Stimulated activated CD4-positive, alpha-beta T cell treated with anti-CD3 and anti-CD28 coated beads, Interleukin-4, amount 100 ng/mL, for 48 hours (primary cell): ENCODE results near the gene SELENOP.
"Not testable (repeated sequence)": the region's sequence is repeated elsewhere in the genome, so short reads cannot be mapped to it uniquely, and the experiment has no call there.

Experiments
- DNase-seq, 2 donors: peaks; one replicate each; pipeline ENCODE4 v3.0.0-alpha.2; 2020; ENCODE audit warnings: low read depth in 2 of 2

Gene SELENOP

GRCh38 chr5:42826757-42827515 is 15.2 kb upstream of the SELENOP start:
- DNase-seq: no peak

- DNase-seq: no peak
Measured at GRCh38 chr5:42825422-42826148, 13.9 kb upstream of the SELENOP start.

- DNase-seq: no peak
Measured at GRCh38 chr5:42824347-42824976, 12.8 kb upstream of the SELENOP start.

GRCh38 chr5:42822548-42822947 is 10.9 kb upstream of the SELENOP start:
- no peak for DNase-seq

GRCh38 chr5:42819745-42820144 is 8.1 kb upstream of the SELENOP start:
- DNase-seq: no peak

- DNase-seq: not testable (repeated sequence)
Measured at GRCh38 chr5:42816546-42816945, 4.9 kb upstream of the SELENOP start.

- no peak for DNase-seq
Measured at GRCh38 chr5:42813533-42813932, 1.8 kb upstream of the SELENOP start.

- DNase-seq: no peak
Measured at GRCh38 chr5:42812620-42813019, 928 bp upstream of the SELENOP start.

- DNase-seq: no peak
Measured at GRCh38 chr5:42810834-42811590, 680 bp downstream of the SELENOP start.

GRCh38 chr5:42808888-42809611 is 2.6 kb downstream of the SELENOP start:
- no peak for DNase-seq

GRCh38 chr5:42807722-42808447 is 3.8 kb downstream of the SELENOP start:
- DNase-seq: no peak

GRCh38 chr5:42806701-42807262 is 4.9 kb downstream of the SELENOP start:
- no peak for DNase-seq

- DNase-seq: no peak
Measured at GRCh38 chr5:42806004-42806700, 5.5 kb downstream of the SELENOP start.

- DNase-seq: no peak
Measured at GRCh38 chr5:42804717-42805339, 6.9 kb downstream of the SELENOP start.

- DNase-seq: no peak
Measured at GRCh38 chr5:42801516-42802166, 10.1 kb downstream of the SELENOP start.

GRCh38 chr5:42800748-42801330 is 10.9 kb downstream of the SELENOP start:
- DNase-seq: no peak

- DNase-seq: no peak
Measured at GRCh38 chr5:42799668-42800114, 12.0 kb downstream of the SELENOP start.

- no peak for DNase-seq
Measured at GRCh38 chr5:42799241-42799608, 12.5 kb downstream of the SELENOP start.
